ENCODE data around the gene RBMXL2. TPM values are rescaled to one million over a fixed set of nuclear protein-coding genes. Genes with fewer than 3 reads are reported as not detected.

The RBMXL2 gene
- total RNA-seq (2021; ENCODE audit: unreplicated experiment) (0.10 TPM), Bru-seq, nascent RNA (not detected), BruChase-seq, experiment 1, labeled RNA remaining after a 2-hour chase (percentile 22 among the genes with signal in this experiment), BruChase-seq, experiment 2, labeled RNA remaining after a 6-hour chase (not detected)
- not detected for polyA plus RNA-seq (2012; ENCODE audit: insufficient read length)
- long read RNA-seq = 0 reads

- DNase-seq (ENCODE audit: low read depth, low spot score) (no peak), ATAC-seq (no peak)
- H3K36me3 ChIP-seq (ENCODE audit: control insufficient read depth, insufficient read depth, low read length) = no peaks in the 10 kb centered on the region
- no peak within 1 kb of the TSS for H3K27ac ChIP-seq (ENCODE audit: low read length)
- no TSS peak for BruUV-seq (replicated peaks)
- in situ Hi-C loops (cut with HindIII; ENCODE audit: low pct_unique_long_range_greater_than_20kb, low sequenced_read_pairs) = no loop called here
- H3K4me1 ChIP-seq (ENCODE audit: control insufficient read depth, insufficient read depth, low read length) = no peaks in the 10 kb centered on the region
- intact Hi-C loops (cut with micrococcal nuclease; ENCODE audit: unreplicated experiment) = no loop called here
- peaks cover 36% of the 10 kb centered on the region; the same call in 1 of the 2 replicates for H3K27me3 ChIP-seq (ENCODE audit: control insufficient read depth, insufficient read depth, low read length)
- H3K4me3 ChIP-seq (ENCODE audit: low read depth in 2 of 2, low read length in 2 of 2) = no peak within 1 kb of the TSS
- peaks cover 4% of the 10 kb centered on the region; the same call in 1 of the 2 replicates for H3K9me3 ChIP-seq (ENCODE audit: control insufficient read depth, insufficient read depth, low read depth, low read length)
- TF ChIP-seq REST (IDR thresholded peaks at IDR 0.05; ENCODE audit: insufficient read depth in 1 of 2, low read depth in 2 of 2, low read length in 1 of 2) = no peak
- TF ChIP-seq POLR2AphosphoS5 (IDR thresholded peaks at IDR 0.05; ENCODE audit: low read depth, low read length) = no peak
- no peak for TF ChIP-seq SIN3A (IDR thresholded peaks at IDR 0.05; ENCODE audit: borderline replicate concordance, insufficient read depth, low read depth, low read length)
- TF ChIP-seq TCF7L2 (IDR thresholded peaks at IDR 0.05; ENCODE audit: low read depth, low read length) = no peak
- no peak for TF ChIP-seq CTCF (IDR thresholded peaks at IDR 0.05)
- ChIA-PET CTCF (no interaction called here), POLR2A (no interaction called here)
These were observed at the start of gene RBMXL2 for GRCh38 chr11:7088921-7089320. TSS of gene RBMXL2 (plus strand) at chr11:7088998. CDS start at chr11:7089121, 123 bp downstream.

GRCh38 chr11:7046474-7047175 lies 42.2 kb upstream of the RBMXL2 start:
- no peak for TF ChIP-seq TCF7L2 (IDR thresholded peaks at IDR 0.05; ENCODE audit: low read depth, low read length)
- TF ChIP-seq CTCF (IDR thresholded peaks at IDR 0.05) = no peak
- no peak for TF ChIP-seq REST (IDR thresholded peaks at IDR 0.05; ENCODE audit: insufficient read depth in 1 of 2, low read depth in 2 of 2, low read length in 1 of 2)
- TF ChIP-seq POLR2AphosphoS5 (IDR thresholded peaks at IDR 0.05; ENCODE audit: low read depth, low read length) = no peak
- TF ChIP-seq SIN3A (IDR thresholded peaks at IDR 0.05; ENCODE audit: borderline replicate concordance, insufficient read depth, low read depth, low read length) = no peak
- ChIA-PET CTCF (no interaction called here), POLR2A (no interaction called here)
- DNase-seq (ENCODE audit: low read depth, low spot score) (no peak), ATAC-seq (no peak)
- no peaks in the 10 kb centered on the region for H3K9me3 ChIP-seq (ENCODE audit: control insufficient read depth, insufficient read depth, low read depth, low read length)
- in situ Hi-C loops (cut with HindIII; ENCODE audit: low pct_unique_long_range_greater_than_20kb, low sequenced_read_pairs) = no loop called here
- no peaks in the 10 kb centered on the region for H3K36me3 ChIP-seq (ENCODE audit: control insufficient read depth, insufficient read depth, low read length)
- H3K27me3 ChIP-seq (ENCODE audit: control insufficient read depth, insufficient read depth, low read length) = peaks cover 4% of the 10 kb centered on the region; the same call in 1 of the 2 replicates
- no peak overlapping the region for H3K27ac ChIP-seq (ENCODE audit: low read length)
- intact Hi-C loops (cut with micrococcal nuclease; ENCODE audit: unreplicated experiment) = no loop called here
- no peak overlapping the region for H3K4me3 ChIP-seq (ENCODE audit: low read depth in 2 of 2, low read length in 2 of 2)
- no TSS peak for BruUV-seq (replicated peaks)
- H3K4me1 ChIP-seq (ENCODE audit: control insufficient read depth, insufficient read depth, low read length) = no peaks in the 10 kb centered on the region
